GM12878 (cell line): ENCODE data around the gene TCF4. TPM values are rescaled to one million over a fixed set of nuclear protein-coding genes. Genes with fewer than 3 reads are reported as not detected.

Source experiments
- ATAC-seq: fragments of 200-7000 bp; cut with Tn5 transposase; 3 replicates; pipeline ENCODE4 v1.9.1; 2020; ENCODE audit warnings: mild to moderate bottlenecking, moderate library complexity
- BruUV-seq: library from RNA; stranded (reverse); fragments of 400-500 nt; replicated peaks from 2 replicates; lab custom pipeline; 2021; lab: Mats Ljungman, UMichigan
- CTCF ChIA-PET: fragments of 300-600 bp; sonication (Branson Sonifier 250); formaldehyde crosslinking; extraction: SDS; loops from one replicate; lab custom pipeline; 2021; ENCODE audit warnings: inconsistent platforms; lab: Yijun Ruan, JAX
- POLR2A ChIA-PET: fragments of 350-600 bp; formaldehyde crosslinking; extraction: SDS; loops from one replicate; lab custom pipeline; 2021; ENCODE audit warnings: inconsistent platforms; lab: Charles Lee
- RAD21 ChIA-PET: fragments of 300-600 bp; sonication (Branson Sonifier 250); formaldehyde crosslinking; loops from one replicate; lab custom pipeline; 2023; ENCODE audit warnings: antibody characterized with exemption; ENCODE audit not compliant: unreplicated experiment; lab: Charles Lee
- SMC1A ChIA-PET: fragments of 300-600 bp; sonication (Branson Sonifier 250); formaldehyde crosslinking; loops from one replicate; lab custom pipeline; 2023; ENCODE audit not compliant: unreplicated experiment, uncharacterized antibody; lab: Charles Lee
- DNase-seq: peaks from one replicate; pipeline ENCODE4 v3.0.0-alpha.2; 2011; ENCODE audit warnings: low read depth, low spot score
- FAIRE-seq: peaks from 3 replicates; lab custom pipeline; 2011; peaks lifted over from hg19 to GRCh38; lab: Jason Lieb, UNC
- H2AFZ ChIP-seq: 2 replicates; pipeline ENCODE4 v1.6.0; 2011; ENCODE audit warnings: low read depth, low read length, control low read depth; ENCODE audit not compliant: control insufficient read depth
- H3K27ac ChIP-seq: 2 replicates; pipeline ENCODE4 v1.5.1; 2011; ENCODE audit warnings: control low read depth; ENCODE audit not compliant: control insufficient read depth, insufficient read depth
- H3K27me3 ChIP-seq, 2 experiments: replicated peaks in 1 of 2; 2 replicates each; pipeline versions ENCODE4 v1.6.0 to v1.6.1; 2011; ENCODE audit warnings: low read length in 1 of 2; ENCODE audit not compliant: control insufficient read depth in 2 of 2, insufficient read depth in 2 of 2
- H3K36me3 ChIP-seq, 2 experiments: 2 replicates each; pipeline ENCODE4 v1.5.1; 2011; ENCODE audit warnings: low read length in 1 of 2; ENCODE audit not compliant: control insufficient read depth in 2 of 2, insufficient read depth in 2 of 2
- H3K4me1 ChIP-seq: 2 replicates; pipeline ENCODE4 v1.6.1; 2011; ENCODE audit warnings: mild to moderate bottlenecking, low read length, moderate library complexity, mixed read lengths; ENCODE audit not compliant: control insufficient read depth, insufficient read depth
- H3K4me2 ChIP-seq: 2 replicates; pipeline ENCODE4 v1.6.0; 2011; ENCODE audit warnings: control low read depth; ENCODE audit not compliant: control insufficient read depth, insufficient read depth
- H3K4me3 ChIP-seq: fragments of 200-600 bp; sonication (generic); 2 replicates; pipeline ENCODE4 v1.5.1; 2016
- H3K79me2 ChIP-seq: 2 replicates; pipeline ENCODE4 v1.6.0; 2011; ENCODE audit warnings: low read length; ENCODE audit not compliant: control insufficient read depth, insufficient read depth
- H3K9ac ChIP-seq: 2 replicates; pipeline ENCODE4 v1.8.0; 2011; ENCODE audit warnings: low read length, control low read depth, mixed read lengths; ENCODE audit not compliant: control insufficient read depth, insufficient read depth
- H3K9me3 ChIP-seq: replicated peaks from 3 replicates; pipeline ENCODE4 v1.5.1; 2011; ENCODE audit warnings: mild to moderate bottlenecking, low read length; ENCODE audit not compliant: control insufficient read depth, insufficient read depth
- H4K20me1 ChIP-seq: 2 replicates; pipeline ENCODE4 v1.6.0; 2011; ENCODE audit not compliant: control insufficient read depth, insufficient read depth
- ATF7 ChIP-seq: fragments of 450-650 bp; IDR thresholded peaks from 2 replicates; pipeline ENCODE4 v1.6.1; 2016; ENCODE audit warnings: low read depth, mild to moderate bottlenecking
- HSF1 ChIP-seq: fragments of 150-350 bp; IDR thresholded peaks from 2 replicates; pipeline ENCODE4 v1.6.1; 2014; ENCODE audit warnings: mild to moderate bottlenecking, low read depth, low read length
- NFYB ChIP-seq: IDR thresholded peaks from 2 replicates; pipeline ENCODE4 v1.6.1; 2011; ENCODE audit warnings: low read depth, mild to moderate bottlenecking, low read length, improper control_type of control experiment, moderate library complexity; ENCODE audit not compliant: insufficient read depth
- SP1 ChIP-seq: IDR thresholded peaks from one replicate; pipeline ENCODE4 v1.6.1; 2011; ENCODE audit warnings: low read depth, low read length
- SPI1 ChIP-seq: IDR thresholded peaks from 2 replicates; pipeline ENCODE4 v1.6.1; 2011; ENCODE audit warnings: low read depth, mild to moderate bottlenecking, low read length, moderate library complexity, borderline replicate concordance; ENCODE audit not compliant: insufficient read depth
- TAF1 ChIP-seq: IDR thresholded peaks from 2 replicates; pipeline ENCODE4 v1.6.1; 2011; ENCODE audit warnings: mild to moderate bottlenecking, low read depth, low read length, borderline replicate concordance
- ZNF207 ChIP-seq: fragments of 450-650 bp; IDR thresholded peaks from 2 replicates; pipeline ENCODE4 v1.6.1; 2014; ENCODE audit warnings: antibody characterized with exemption, mild to moderate bottlenecking, borderline replicate concordance
- WGBS: methylation state at CpG from one replicate; pipeline ENCODE4 v1.1.6; 2016; ENCODE audit warnings: low lambda C conversion rate; ENCODE audit not compliant: insufficient replicate concordance, insufficient coverage; ENCODE audit errors: missing lambda C conversion rate; 5-methylcytosine and 5-hydroxymethylcytosine counted together
- in situ Hi-C: fragments of 300-500 bp; cut with MboI; formaldehyde crosslinking; loops from 9 replicates; pipeline ENCODE4 v1.14.3; 2018; ENCODE audit warnings: mixed read lengths
- intact Hi-C: fragments of 100-400 bp; cut with micrococcal nuclease; formaldehyde crosslinking; loops from one replicate; pipeline ENCODE4 v1.14.2; 2022; ENCODE audit not compliant: unreplicated experiment
- polyA plus RNA-seq, 11 experiments: library from polyadenylated mRNA; depleted of rRNA in 4 of 11; unstranded in 6 of 11; stranded (reverse) in 5 of 11; fragments of >200 nt; fragmentation: Nextera tagmentation in 4 of 11; fragmentation: Illumina TruSeq in 1 of 11; extraction: Ambion mirVana in 4 of 11; extraction: Trizol in 1 of 11; gene quantifications; 1 replicate in 1 of 11; 2 replicates in 10 of 11; pipeline versions ENCODE4 v1.2.1 to v1.2.3, GENCODE V29; 2011 to 2016; ENCODE audit warnings: inconsistent platforms in 2 of 11, missing spikeins in 2 of 11, low read depth in 1 of 11
- total RNA-seq, 4 experiments: library from RNA; depleted of rRNA in 3 of 4; stranded (reverse); fragments of >200 nt in 3 of 4; fragmentation: Illumina TruSeq in 1 of 4; extraction: Trizol in 1 of 4; gene quantifications; 2 replicates each; pipeline versions ENCODE4 v1.2.1 to v1.2.3, GENCODE V29; 2013 to 2021

Gene TCF4
- total and polyA plus RNA-seq, 10 of the 15 experiments (the other 5 are each of a cell fraction or from before 2014, with no cell fraction given) = 15.2 to 94.0 (median 31.5) TPM

- no peaks in the 10 kb centered on the region for H3K27me3 ChIP-seq
- H3K79me2 ChIP-seq = peaks cover 95% of the 10 kb centered on the region
- FAIRE-seq (no peak), ATAC-seq (no peak), DNase-seq (no peak)
- no peak overlapping the region for H3K9ac ChIP-seq
- in situ Hi-C loops (loop anchor here (25.0 kb wide), 1 partner anchor 1039 kb away; the partner anchor contains the start of gene POLI), intact Hi-C loops (no loop called here)
- peaks cover 2% of the 10 kb centered on the region; the same call in 2 of the 3 replicates for H3K9me3 ChIP-seq
- H4K20me1 ChIP-seq = peaks cover 4% of the 10 kb centered on the region; the same call in 1 of the 2 replicates
- BruUV-seq = no TSS peak
- 39% methylated on average over 14 of the region's 14 CpGs for WGBS
- no peak overlapping the region; the same call in 1 of the 2 replicates for H3K4me2 ChIP-seq
- peaks cover 7% of the 10 kb centered on the region in 2 experiments; a peak in 3 of 4 replicates for H3K36me3 ChIP-seq
- POLR2A ChIA-PET = interaction anchor here (0.7 to 1.3 kb wide), 3 partner anchors 10 to 13 kb away, joined by 3 read pairs; no protein-coding TSS in a partner anchor
- RAD21 ChIA-PET = interaction anchor here (0.6 to 1.1 kb wide), 4 partner anchors 11 to 34 kb away, joined by 3 read pairs; no protein-coding TSS in a partner anchor
- peak overlapping the region; percentile 18; the same call in 1 of the 2 replicates for H3K4me3 ChIP-seq
- SMC1A ChIA-PET = interaction anchor here (0.7 to 2.0 kb wide), 8 partner anchors 9 to 22 kb away, joined by 3 to 7 read pairs (median 4); no protein-coding TSS in a partner anchor
- TF ChIP-seq HSF1 = no peak
- TF ChIP-seq SP1 = no peak
- no peak for TF ChIP-seq SPI1
- TF ChIP-seq ATF7 = no peak
- TF ChIP-seq TAF1 = no peak
- TF ChIP-seq ZNF207 = no peak
- TF ChIP-seq NFYB = no peak
- peaks cover 27% of the 10 kb centered on the region for H3K4me1 ChIP-seq
- H3K27ac ChIP-seq = no peak overlapping the region
- CTCF ChIA-PET = interaction anchor here (0.7 to 1.3 kb wide), 2 partner anchors 22 to 66 kb away, joined by 3 read pairs; no protein-coding TSS in a partner anchor
- H2AFZ ChIP-seq = no peak overlapping the region
Measured at GRCh38 chr18:55300936-55301531, 287.0 kb downstream of the TCF4 start.
